ENCODE results near the gene SLC35F4. TPM values are rescaled to one million over a fixed set of nuclear protein-coding genes. Genes with fewer than 3 reads are reported as not detected.
"Not testable (repeated sequence)": the region's sequence is repeated elsewhere in the genome, so short reads cannot be mapped to it uniquely, and the experiment has no call there.

SLC35F4 gene
- total and polyA plus RNA-seq, 8 donors: 0.16 to 1.9 (median 0.36) TPM; not detected in 4

DNA sequence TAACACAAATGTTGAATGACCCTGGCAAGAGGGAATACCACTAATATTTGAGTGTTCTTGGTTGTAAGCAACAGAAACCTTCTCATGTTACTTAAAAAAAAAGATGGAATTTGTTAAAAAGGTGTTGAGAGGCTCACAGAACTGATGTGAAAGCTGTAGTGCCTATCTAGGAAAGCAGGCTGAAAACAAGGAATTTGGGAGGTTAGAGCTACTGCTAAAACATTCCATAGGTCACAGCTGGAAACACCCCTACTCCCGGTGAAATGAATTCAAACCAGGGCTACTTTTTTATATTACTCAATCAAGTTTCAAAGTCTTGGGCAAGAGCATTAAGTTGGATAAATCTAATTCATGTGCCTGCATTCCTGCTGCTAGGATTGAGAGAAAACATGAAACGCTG, 104.1 kb downstream of the SLC35F4 start:
- DNase-seq: no peak
- Histone ChIP-seq H3K9me3 (no peaks in the 10 kb centered on the region), H3K36me3 (no peaks in the 10 kb centered on the region), H3K4me3 (no peak overlapping the region), H3K27me3 (no peaks in the 10 kb centered on the region), H3K4me1 (peaks cover 0 to 3% (median 0%) of the 10 kb centered on the region in 3 donors), H3K27ac (no peak overlapping the region)
- no peak for ATAC-seq
- intact Hi-C loops (cut with DNase I): no loop called here
- 59 to 64% methylated on average over 2 of the region's 2 CpGs for WGBS, 2 donors
- TF ChIP-seq, protein P1, sequence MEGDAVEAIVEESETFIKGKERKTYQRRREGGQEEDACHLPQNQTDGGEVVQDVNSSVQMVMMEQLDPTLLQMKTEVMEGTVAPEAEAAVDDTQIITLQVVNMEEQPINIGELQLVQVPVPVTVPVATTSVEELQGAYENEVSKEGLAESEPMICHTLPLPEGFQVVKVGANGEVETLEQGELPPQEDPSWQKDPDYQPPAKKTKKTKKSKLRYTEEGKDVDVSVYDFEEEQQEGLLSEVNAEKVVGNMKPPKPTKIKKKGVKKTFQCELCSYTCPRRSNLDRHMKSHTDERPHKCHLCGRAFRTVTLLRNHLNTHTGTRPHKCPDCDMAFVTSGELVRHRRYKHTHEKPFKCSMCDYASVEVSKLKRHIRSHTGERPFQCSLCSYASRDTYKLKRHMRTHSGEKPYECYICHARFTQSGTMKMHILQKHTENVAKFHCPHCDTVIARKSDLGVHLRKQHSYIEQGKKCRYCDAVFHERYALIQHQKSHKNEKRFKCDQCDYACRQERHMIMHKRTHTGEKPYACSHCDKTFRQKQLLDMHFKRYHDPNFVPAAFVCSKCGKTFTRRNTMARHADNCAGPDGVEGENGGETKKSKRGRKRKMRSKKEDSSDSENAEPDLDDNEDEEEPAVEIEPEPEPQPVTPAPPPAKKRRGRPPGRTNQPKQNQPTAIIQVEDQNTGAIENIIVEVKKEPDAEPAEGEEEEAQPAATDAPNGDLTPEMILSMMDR (IDR thresholded peaks at IDR 0.05): no peak
- no peak for FAIRE-seq

DNA sequence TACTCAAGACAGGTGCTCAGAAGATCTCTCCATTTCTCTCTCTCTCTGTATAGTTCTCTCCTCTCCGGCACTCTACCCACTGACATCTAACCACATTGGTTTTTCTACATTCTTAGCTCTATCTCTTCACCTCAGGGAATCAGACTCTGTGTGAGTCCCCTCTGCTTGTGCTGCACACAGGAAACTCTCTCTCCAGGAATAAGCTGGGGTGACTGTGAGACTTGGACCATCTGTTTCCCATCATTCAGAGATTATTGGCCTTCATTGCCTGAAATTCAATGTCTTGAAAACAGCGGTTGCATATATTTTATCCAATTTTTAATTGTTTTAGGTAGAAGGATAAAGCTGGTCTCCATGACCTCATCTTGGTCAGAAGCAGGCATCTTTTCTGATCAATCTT, 105.0 kb downstream of the SLC35F4 start:
- H3K4me1 ChIP-seq: peaks cover 0 to 3% (median 0%) of the 10 kb centered on the region in 3 donors
- DNase-seq: no peak
- no peak overlapping the region for H3K4me3 ChIP-seq
- H3K9me3 ChIP-seq: no peaks in the 10 kb centered on the region
- no peaks in the 10 kb centered on the region for H3K36me3 ChIP-seq
- WGBS, 2 donors: 43 to 61% methylated on average over 2 of the region's 2 CpGs
- TF ChIP-seq, protein P1 (IDR thresholded peaks at IDR 0.05): no peak
- no peaks in the 10 kb centered on the region for H3K27me3 ChIP-seq
- intact Hi-C loops (cut with DNase I): no loop called here
- ATAC-seq: no peak
- H3K27ac ChIP-seq: no peak overlapping the region
- FAIRE-seq: no peak

DNA sequence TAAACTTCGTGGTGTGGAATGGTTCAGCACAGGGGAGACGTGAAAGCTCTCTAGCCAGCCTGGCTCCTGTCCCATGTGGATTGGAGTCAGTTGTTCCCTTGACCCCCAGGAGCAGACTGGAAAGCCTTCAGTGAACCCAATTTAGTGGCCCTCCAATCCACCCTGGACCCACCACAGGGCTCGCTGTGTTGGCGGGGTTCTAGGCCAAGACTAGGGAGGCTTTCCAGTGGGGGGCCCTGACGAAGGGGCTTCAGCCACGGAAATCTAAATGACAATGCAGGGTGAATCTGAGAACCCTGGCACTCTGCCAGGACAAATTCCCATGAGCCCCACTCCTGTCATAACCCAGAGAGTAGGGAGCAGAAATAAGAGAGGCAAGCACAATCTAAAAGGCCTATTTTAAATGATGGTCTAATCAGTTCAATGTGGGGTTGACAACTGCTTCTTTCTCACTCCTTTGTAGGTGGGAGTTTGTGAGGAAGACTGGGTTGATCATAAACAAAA, 110.8 kb downstream of the SLC35F4 start:
- no peak for DNase-seq
- intact Hi-C loops (cut with DNase I): no loop called here
- no peaks in the 10 kb centered on the region for H3K27me3 ChIP-seq
- H3K4me1 ChIP-seq: peaks cover 0 to 4% (median 3%) of the 10 kb centered on the region in 3 donors
- H3K4me3 ChIP-seq: no peak overlapping the region
- H3K27ac ChIP-seq: peak overlapping the region in 1 of 4 donors; percentile 22
- FAIRE-seq: no peak
- TF ChIP-seq, protein P1 (IDR thresholded peaks at IDR 0.05): no peak
- WGBS, 2 donors: 76 to 83% methylated on average over 6 of the region's 6 CpGs
- H3K36me3 ChIP-seq: no peaks in the 10 kb centered on the region
- ATAC-seq: no peak
- H3K9me3 ChIP-seq: no peaks in the 10 kb centered on the region

DNA sequence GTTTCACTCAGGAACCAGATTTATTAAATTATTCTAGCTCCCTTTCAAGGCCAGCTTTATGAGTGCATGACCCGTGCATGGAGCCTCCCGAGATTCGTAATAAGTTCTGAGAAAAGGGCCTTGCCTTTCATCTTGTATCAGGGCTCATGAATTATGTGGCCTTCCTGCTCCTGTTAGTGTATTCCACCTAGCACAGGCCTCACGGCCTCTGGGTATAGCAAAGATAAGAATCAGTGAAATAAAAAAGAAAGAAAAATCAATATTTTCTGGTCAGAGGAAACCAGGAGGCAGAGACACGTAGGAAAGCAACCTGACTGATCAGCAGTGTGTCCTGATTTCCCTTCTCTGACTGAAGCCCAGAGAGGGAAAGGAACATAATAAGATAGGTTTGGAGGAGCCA, 111.4 kb downstream of the SLC35F4 start:
- DNase-seq: no peak
- TF ChIP-seq, protein P1 (IDR thresholded peaks at IDR 0.05): no peak
- Histone ChIP-seq H3K4me1 (peaks cover 0 to 4% (median 3%) of the 10 kb centered on the region in 3 donors), H3K9me3 (no peaks in the 10 kb centered on the region), H3K36me3 (no peaks in the 10 kb centered on the region), H3K27ac (peak overlapping the region in 1 of 4 donors; percentile 28), H3K27me3 (no peaks in the 10 kb centered on the region), H3K4me3 (no peak overlapping the region)
- no peak for FAIRE-seq
- peak in 3 of 4 donors; percentile 40 to 53 (median 49) for ATAC-seq
- 55 to 56% methylated on average over 5 of the region's 5 CpGs for WGBS, 2 donors
- intact Hi-C loops (cut with DNase I): no loop called here

DNA sequence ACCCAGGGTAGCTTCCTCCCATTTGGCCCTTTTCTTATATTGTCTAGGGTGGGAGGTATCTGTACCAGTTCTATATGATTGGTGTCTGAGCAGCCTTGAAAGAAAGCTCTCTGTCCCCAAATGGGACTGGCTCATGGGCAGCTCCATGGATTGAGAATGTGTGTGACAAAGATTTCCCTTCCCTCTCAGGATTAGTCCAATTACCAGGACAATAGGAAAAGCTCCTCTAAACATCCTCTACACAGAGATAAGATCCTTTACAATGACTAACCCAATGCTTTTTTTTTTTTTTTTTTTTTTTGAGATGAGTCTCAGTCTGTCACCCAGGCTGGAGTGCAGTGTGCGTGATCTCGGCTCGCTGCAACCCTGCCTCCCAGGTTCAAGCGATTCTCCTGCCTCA, 112.1 kb downstream of the SLC35F4 start:
- FAIRE-seq: no peak
- TF ChIP-seq, protein P1 (IDR thresholded peaks at IDR 0.05): no peak
- Histone ChIP-seq H3K27ac (no peak overlapping the region), H3K36me3 (no peaks in the 10 kb centered on the region), H3K4me3 (no peak overlapping the region), H3K4me1 (peaks cover 0 to 4% (median 3%) of the 10 kb centered on the region in 3 donors), H3K27me3 (no peaks in the 10 kb centered on the region), H3K9me3 (no peaks in the 10 kb centered on the region)
- 97 to 100% methylated on average over 4 of the region's 4 CpGs for WGBS, 2 donors
- no peak for DNase-seq
- ATAC-seq: no peak
- intact Hi-C loops (cut with DNase I): no loop called here

DNA sequence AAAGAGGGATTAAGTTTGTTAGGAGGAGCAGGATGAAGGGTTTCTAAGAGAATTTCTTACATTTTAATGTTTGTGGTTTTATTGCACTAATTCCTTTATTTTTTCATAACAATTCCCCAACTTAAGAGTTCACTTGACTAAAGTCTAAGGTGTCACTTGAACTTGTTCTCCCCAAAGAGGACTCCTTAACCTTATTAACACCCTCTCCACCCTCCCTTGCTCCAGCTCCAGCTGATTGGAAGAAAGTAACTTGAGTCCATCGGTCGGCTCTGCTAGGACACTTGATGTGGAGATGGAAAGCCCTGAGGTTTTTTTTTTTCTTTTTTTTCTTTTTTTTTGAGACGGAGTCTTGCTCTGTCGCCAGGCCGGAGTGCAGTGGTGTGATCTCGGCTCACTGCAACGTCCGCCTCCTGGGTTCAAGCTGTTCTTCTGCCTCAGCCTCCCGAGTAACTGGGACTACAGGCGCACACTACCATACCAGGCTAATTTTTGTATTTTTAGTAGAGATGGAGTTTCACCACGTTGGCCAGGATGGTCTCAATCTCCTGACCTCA, 113.7 kb downstream of the SLC35F4 start:
- H3K27ac ChIP-seq; H3K36me3 ChIP-seq; ATAC-seq; DNase-seq; H3K9me3 ChIP-seq; intact Hi-C loops (cut with DNase I); H3K4me3 ChIP-seq; H3K27me3 ChIP-seq; H3K4me1 ChIP-seq; FAIRE-seq: not testable (repeated sequence)
- 89 to 95% methylated on average over 11 of the region's 11 CpGs for WGBS, 2 donors

Measured in pancreas (tissue), 10 donors.